Posterior vena cava (tissue), 2 donors: ENCODE results near the gene AOAH. TPM values are rescaled to one million over a fixed set of nuclear protein-coding genes. Genes with fewer than 3 reads are reported as not detected.

ENCODE experiments used
- DNase-seq: peaks from one replicate; pipeline ENCODE4 v3.0.0-alpha.2; 2020; ENCODE audit warnings: low spot score
- intact Hi-C, 2 donors: fragments of 100-400 bp; cut with DNase I; formaldehyde crosslinking; loops; one replicate each; pipeline versions ENCODE4 v1.14.1 to v1.14.2; 2022 to 2023
- total RNA-seq, 2 donors: library from RNA; stranded (reverse); fragmentation: NEBNext Ultra II Directional; extraction: Animal tissue kit (Norgen Biotek cat#: 25700); gene quantifications; one replicate each; pipeline ENCODE4 v1.2.1, GENCODE V29; 2021
- donor health status: DM: yes; HTN: yes; CAD: no.
- donor health status: DM: yes; HTN: yes; CAD: no.

The AOAH gene
- total RNA-seq, 2 donors from 2014 or later, result 6.1 to 12.9 TPM

DNA sequence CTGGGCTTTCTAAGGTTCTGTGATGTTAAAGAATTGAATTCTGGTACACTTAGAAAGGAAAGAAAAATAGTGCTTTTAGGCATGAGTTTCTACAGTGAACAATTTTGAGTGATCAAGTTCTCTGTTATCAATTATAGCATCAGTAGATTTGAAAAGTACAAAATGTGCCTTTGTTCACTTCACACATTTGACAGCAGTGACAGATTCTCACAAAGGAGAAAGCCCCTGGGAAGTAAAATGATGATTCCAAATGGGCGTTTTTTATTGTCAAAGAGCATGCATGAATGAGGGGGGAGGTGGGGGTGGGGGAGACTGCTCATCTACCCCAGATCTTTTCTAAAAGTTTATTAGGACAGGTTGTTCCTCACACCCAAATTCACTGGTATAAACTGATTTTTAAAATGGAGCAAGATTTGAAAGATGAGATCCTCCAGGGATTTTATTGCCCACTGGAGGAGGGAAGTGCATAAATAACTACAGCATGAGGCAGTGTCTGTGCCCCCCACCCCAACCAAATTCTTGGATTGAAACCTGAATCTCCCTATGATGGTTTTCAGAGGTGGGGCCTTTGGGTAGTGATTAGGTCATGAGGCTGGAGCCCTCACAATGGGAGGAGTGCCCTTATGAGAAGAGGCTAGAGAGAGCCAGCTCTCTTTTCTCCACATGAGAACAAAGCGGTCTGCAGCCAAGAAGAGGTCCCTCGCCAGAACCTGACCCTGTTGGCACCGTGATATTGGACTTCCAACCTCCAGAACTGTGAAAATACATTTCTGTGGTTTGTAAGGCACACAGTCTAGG is 79.5 kb downstream of the AOAH start:
- DNase-seq, result no peak
- intact Hi-C loops, result no loop called here

DNA sequence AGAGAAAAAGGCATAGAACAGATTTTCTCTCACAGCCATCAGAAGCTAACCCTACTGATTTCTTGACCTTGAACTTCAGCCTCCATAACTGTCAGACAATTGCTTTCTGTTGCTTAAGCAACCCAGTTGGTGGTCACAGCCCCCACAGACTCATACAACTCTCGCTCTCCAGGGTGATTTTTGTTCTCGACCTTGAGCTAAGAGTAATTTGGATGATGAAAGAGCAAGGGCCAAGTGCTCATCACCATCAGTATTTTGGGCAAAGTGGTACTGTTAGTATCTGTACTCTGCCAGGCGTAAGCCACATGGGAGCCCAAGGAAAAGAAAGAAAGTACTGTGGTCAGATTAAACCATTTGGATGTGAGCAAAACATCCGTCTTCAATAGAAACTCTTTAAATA is 81.9 kb downstream of the AOAH start:
- intact Hi-C loops, result no loop called here

DNA sequence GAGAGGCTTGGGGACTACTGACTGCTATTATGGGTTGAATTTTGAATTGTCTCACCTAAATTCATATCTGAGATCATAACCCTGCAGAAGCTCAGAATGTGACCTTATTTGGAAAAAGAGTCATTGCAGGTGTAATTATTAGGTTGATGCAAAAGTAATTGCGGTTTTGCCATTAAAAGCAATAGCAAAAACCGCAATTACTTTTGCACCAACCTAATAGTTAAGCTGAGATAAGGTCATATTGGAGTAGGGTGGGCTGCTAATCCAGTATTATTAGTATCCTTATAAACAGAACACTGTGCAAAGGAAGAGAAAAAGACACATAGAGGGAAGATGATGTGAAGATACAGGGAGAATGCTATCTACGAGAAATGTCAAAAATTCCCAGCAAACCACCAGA is 82.3 kb downstream of the AOAH start:
- DNase-seq, result no peak
- intact Hi-C loops, result no loop called here

More for the DNA sequence above, 81.9 kb downstream of the AOAH start:
- no peak for DNase-seq

DNA sequence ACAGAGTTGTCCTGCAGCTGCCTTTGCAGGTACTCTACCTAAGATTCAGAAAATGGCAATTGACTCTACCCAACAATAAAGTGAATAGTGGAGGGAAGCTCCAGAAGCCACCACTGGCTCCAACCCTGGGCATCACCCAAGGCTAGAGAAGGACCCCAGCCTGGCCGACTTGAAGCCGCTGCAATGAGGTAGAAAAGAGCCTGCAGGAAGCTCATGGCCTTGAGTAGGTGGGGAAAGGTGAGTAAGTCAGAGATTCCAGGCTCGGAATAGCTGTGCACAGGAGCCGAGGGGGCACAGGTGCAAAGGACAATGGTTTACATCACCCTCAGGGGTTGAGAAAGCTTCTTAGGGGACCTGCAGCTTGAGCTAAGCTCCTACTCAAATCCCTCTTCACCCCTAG is 83.6 kb downstream of the AOAH start:
- DNase-seq, result no peak
- intact Hi-C loops, result no loop called here

DNA sequence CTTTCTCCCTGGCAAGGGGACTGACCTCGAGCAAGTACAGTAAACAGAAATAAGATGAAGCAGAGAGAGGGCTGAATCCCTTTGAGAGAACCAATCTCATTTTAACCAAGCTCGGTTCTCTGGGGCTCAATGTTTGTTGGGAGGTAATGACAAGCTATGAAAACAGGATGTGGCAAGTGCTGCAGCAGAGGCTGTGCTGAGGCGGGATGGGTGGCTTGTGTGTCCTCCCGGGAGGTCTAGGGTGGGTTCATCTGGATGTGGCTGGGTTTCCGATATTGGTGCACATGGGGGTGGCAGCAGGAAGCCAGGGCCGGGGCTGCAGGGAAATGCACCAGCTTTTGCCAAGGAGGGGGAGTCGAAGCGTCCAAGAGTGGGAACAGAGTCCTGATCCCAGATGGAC is 84.5 kb downstream of the AOAH start:
- intact Hi-C loops, result no loop called here
- DNase-seq, result no peak

DNA sequence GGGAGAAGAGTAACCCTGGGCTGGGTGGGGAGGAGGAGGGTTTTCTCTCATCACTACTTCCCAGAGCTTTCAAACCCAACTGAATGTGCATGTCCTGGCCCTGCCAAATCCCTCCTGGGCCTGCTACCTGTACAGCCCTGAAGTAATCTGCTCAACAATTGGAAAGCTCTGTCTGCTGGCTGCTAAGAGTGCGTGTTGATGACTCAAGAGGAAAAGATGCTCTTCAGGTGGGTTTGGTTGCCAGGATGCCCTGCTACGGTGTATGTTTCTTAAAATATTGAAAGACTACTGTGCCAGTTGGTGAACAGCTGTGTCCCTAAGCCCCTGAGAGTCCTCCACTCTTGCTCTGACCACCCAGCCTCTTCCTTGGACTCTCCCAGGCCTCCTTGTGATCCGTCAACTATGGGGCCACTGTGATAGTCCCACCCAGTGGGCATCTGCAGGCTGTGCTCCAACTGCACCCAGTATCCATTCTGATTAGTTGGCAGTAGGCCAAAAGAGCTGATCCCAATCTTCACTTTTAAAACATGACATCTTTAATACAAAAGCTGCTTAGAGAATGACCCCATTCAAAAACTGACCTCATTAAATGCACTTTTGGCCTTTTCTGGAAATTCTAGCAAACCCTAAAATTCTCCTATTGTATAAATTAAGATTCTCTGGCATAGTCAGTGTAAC is 85.6 kb downstream of the AOAH start:
- DNase-seq, result no peak
- intact Hi-C loops, result no loop called here

DNA sequence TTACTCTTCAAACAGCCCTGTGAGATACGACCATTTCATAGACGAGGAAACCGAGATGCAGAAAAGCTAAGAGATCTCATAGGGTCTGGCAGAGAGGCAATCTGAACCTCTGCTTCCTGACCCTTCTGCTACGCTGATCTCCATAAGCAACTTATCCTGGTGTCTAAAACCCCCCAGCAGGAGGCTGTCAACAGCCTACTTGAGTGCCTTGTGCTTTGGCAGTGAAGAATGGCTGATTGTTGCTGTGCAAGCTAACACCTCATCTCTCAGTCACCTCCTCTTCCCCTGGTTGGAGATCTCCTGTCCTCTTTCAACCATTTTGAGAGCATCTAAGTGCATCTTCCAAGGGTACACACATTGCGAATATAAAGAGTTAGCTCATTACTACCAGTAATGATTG is 86.2 kb downstream of the AOAH start:
- no peak for DNase-seq
- intact Hi-C loops, result no loop called here

DNA sequence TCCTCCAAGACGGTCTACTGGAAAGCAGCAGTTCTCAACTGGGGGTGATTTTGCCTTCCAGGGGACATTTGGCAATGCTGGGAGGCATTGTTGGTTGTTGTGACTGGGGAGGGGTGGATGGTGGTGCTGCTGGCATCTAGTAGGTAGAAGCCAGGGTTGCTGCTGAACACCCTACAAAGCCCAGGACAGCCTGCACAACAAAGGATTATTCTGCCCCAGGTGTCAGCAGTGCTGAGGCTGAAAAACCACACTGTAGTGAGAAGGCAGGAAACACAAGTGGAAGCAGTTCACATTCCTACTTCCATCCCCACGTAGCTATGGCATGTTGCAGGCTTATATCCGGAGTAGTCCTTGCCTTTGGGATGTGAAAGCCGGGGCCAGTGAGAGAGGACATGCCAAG is 86.9 kb downstream of the AOAH start:
- DNase-seq, result no peak
- intact Hi-C loops, result no loop called here

DNA sequence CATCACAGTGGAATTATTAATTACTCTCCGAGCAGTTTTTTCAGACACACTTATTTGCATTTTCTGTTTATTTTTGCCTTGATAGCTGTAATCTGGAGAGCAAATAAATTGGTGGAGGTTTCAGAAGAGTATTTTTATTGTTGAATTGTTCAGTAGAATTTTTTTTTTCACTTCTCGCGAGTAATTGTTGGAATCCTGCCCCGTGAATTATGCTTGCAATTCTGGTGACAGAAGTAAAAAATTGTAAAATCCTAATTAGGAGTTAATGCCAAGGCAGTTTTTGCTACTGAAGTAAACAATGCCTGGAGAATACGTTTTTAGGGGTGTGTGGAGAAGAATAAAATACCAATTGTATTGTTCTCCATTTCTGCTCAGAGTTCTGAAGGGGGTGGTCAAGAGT is 88.2 kb downstream of the AOAH start:
- DNase-seq, result no peak
- intact Hi-C loops, result no loop called here

DNA sequence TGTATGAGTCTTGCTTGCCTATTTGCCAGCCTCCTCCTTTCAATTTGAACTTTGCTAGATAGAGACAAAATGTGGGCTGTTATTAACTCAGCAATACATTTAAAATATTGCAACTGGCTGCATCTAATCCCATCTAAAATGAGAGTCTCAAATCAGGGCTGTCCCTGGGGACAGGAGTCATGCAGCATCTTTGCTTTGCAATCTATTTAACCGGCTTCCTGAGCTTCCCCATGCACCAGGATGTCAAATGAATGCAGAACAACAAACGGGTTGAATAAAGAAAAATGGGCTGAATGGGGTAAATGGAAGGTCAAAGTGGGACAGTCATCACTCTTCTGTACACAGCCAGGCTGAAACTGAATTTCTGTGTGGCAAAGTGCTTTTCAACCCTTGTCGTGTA is 89.2 kb downstream of the AOAH start:
- intact Hi-C loops, result no loop called here
- DNase-seq, result no peak

DNA sequence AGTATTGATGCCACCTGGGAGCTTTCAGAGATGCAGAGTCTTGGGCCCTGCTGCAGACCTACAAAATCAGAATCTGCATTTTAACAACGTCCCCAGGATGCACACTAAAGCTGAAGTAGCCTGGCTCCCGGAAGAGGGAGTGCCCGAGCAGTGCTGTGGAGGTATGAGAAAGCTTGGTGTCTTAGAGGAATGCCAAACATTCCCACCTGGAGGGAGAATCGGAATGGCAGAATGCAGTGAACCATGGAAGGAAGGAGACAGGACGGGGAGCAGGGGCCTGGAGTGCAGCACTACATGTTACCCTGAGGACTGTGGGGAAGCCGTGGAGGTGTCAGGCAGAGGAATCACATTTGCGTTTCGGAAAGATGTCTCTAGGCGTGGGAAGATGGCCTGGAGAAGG is 90.9 kb downstream of the AOAH start:
- no peak for DNase-seq
- intact Hi-C loops, result no loop called here

DNA sequence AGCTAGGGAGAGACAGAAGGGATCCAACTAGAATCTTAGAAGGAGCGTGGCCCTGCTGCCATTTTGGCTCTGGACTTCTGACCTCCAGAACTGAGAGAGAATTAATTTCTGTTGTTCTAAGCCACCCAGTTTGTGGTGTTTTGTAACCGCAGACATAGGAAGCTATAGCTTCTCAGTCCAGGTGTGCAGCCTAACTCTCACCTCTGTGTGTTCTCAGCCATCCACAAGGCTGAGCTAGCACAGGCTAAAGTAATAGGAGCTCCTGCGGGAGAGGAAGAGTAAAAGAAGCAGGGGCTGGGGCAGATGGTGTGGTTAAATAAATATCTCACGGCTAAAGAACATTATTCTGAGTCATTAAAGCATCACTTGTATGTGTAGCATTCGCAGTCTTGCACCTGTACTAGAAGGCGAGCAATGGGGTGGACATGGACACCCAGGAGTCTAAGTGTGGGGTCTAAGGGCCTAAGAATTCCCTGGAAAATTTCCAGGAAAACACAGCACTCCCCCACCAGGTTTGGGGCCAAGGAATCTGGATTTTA is 94.1 kb downstream of the AOAH start:
- intact Hi-C loops, result no loop called here
- DNase-seq, result no peak

DNA sequence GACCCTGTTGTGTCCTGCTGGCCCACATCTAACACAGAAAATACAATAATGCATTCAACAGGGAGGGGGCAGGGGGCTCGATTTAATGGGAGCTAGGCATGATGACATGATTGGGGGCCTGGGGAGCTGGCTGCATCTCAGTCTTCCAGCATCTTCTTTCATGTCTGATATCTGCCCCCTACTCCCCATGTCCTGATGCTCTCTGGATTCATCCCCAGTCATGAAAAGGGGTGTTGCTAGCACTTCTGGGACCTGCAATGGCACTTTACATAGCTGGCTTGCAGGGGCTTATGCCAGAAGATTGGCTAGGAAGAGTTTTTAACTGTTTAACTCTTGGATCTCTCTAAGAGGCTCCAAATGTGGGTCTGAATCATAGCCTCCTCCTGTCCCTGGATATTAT is 94.9 kb downstream of the AOAH start:
- no peak for DNase-seq
- intact Hi-C loops, result no loop called here

DNA sequence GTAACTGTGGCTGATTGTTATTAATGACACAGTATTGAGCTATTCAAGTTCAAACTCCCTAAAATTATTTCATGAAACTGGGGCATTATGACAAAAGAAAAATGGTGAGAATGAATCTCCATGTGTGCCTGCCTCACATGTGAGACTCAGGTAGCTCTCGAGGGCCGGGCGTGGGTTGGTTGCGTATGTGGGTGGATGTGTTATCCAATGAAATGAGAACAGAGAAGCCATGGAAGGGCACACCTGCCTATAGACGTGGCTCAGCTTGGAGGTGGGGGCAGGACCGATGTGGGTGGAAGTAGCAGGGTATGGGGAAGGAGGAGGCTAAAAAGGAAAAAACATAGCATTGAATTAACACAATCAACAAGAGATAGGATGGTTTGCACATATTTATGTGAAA is 96.5 kb downstream of the AOAH start:
- no peak for DNase-seq
- intact Hi-C loops, result no loop called here

DNA sequence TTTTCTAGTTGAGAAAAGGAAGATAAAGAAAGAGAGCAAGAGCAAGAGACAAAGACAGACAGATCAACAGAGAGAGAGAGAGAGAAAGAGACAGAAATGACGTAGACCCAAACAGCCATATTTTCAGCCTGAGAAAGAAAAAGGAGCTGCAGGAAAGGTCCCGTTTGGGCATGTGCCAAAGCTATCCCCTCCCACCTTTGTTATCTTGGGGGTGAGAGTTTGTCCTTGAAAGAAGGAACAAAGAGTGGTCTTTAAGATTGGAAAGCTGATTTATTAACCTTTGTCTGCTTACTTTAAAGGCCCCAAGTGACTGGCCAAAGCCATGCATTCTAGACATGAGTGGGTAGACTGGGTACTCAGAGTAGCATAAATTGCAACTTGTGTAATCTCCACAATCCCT is 98.2 kb downstream of the AOAH start:
- intact Hi-C loops, result no loop called here
- DNase-seq, result no peak

DNA sequence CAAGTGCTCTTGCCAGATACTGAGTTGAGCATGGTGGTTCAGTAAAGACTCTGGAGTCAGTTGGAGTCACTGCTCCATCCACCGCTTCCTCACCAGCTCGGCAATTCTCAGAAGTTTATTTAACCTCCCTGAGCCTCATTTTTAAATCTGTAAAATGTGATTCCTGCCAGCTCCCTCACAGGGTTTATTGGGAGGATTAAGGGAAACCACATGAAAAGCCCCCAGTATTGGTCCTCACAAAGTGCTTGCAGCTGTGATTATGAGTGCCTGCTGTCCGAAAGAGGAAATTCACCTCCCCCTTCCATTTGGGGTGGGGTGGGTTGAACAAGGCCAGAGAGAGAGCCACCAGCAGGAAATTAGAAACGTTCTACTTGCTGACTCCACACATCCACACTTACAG is 99.0 kb downstream of the AOAH start:
- intact Hi-C loops, result no loop called here
- DNase-seq, result no peak

DNA sequence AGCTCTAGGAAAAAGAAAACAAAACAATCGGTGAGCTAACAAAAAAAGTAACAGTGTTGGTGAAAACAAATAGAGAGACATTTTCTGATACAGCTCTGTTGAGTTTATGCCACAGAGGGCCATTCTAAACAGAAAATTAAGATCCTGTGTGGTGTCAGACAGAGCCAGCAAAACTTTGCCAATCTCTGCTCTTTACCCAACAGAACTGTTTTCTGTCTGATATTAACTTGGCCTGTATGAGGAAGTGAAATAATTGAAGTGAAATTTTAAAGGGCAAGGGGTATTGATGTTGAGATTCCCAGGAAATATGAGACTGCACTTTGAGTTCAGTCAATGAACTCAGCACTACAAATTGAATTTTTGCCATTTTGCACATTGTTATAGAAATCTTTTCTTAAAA is 101.0 kb downstream of the AOAH start:
- DNase-seq, result no peak
- intact Hi-C loops, result no loop called here

DNA sequence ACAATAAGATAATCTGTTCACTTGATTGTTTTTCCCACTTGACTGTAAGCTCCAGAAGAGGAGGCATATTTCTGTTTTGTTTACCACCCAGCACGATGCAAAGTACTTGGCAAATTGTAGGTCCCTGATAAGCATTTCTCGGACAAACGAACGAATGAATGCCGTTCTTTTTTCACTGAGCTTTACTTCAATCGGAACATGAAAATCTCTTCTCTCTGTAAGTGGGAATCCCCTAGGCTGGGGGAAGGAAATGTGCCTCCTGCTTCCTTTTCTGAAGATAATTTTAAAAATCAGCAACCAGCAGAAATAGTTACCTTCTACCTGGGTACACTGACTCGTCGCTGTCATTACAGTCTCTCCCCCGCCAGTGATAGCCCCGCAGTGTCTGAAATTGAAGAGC is 102.9 kb downstream of the AOAH start:
- no peak for DNase-seq
- intact Hi-C loops, result no loop called here

DNA sequence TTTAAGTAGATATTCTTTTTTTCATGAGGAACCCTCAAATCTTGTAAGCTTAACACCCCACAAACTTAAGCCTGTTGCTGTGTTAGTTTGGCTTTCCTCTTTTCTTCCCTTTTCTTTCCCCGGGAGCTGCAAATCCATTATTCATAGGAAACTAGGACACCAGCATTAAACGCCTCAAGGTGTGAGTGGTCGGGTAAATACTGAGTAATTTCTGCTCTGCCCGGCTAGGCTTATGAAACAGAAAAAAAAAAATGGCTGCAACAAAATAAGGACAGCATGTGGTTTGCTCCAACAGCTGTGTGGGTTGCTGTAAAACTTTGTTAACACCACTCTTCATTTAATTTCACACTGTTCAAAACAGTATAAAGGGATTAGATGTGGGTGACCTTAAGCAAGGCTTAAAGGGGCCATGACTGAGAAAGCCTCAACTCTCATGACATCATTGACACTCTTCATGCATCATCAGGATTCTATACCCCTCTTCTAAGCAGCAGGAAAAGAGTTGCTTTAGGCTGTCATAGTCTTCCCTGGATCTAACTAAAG is 104.1 kb downstream of the AOAH start:
- DNase-seq, result no peak
- intact Hi-C loops, result no loop called here

DNA sequence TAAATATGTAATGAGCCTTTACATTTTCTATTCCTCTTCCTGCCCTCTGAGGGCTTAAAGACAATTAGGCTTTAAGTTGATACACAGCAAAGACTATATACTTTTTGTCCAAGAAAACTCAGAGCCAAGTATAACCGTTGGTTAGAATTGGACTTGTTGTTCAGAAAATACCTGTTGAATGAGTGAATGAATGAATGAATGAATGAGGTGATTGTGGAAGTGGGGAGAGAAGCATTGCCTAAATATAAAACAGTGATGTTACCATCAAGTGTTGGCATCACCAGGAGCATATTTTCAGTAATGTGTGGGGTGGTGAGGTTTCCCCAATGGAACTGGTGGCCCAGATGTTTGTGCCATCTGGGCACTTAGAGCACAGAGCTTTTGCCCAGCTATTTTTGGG is 106.9 kb downstream of the AOAH start:
- DNase-seq, result no peak
- intact Hi-C loops, result loop anchor here in 1 of 2 donors (10.0 kb wide), 1 partner anchor 553 kb away; no protein-coding TSS in a partner anchor
